HG02798 (cell line): ENCODE results near the gene DACH2.

Experiments
- ATAC-seq: cut with Tn5 transposase; IDR thresholded peaks from one replicate; pipeline ENCODE4 v1.9.1; 2021; ENCODE audit warnings: mild to moderate bottlenecking; ENCODE audit not compliant: unreplicated experiment, poor library complexity

DACH2 gene

GRCh38 chrX:86714441-86714840, 566.2 kb downstream of the DACH2 start:
- no peak for ATAC-seq

GRCh38 chrX:86724277-86724676, 576.0 kb downstream of the DACH2 start:
- no peak for ATAC-seq

- ATAC-seq, result no peak
Measured at GRCh38 chrX:86747091-86747490, 598.8 kb downstream of the DACH2 start.

GRCh38 chrX:86805241-86805640, 657.0 kb downstream of the DACH2 start:
- ATAC-seq, result no peak

- no peak for ATAC-seq
Measured at GRCh38 chrX:86806786-86807185, 658.5 kb downstream of the DACH2 start.

GRCh38 chrX:86809651-86810050, 661.4 kb downstream of the DACH2 start:
- no peak for ATAC-seq

- ATAC-seq, result no peak
Measured at GRCh38 chrX:86829786-86830185, 681.5 kb downstream of the DACH2 start.

- no peak for ATAC-seq
Measured at GRCh38 chrX:86830685-86831084, 682.4 kb downstream of the DACH2 start.

GRCh38 chrX:86845101-86845500, 696.9 kb downstream of the DACH2 start:
- ATAC-seq, result no peak
